Measurements from ENCODE around the gene GPSM3. TPM values are rescaled to one million over a fixed set of nuclear protein-coding genes. Genes with fewer than 3 reads are reported as not detected.
"Not testable (repeated sequence)": the region's sequence is repeated elsewhere in the genome, so short reads cannot be mapped to it uniquely, and the experiment has no call there.

Gene GPSM3
- total RNA-seq, 2 experiments from 2014 or later: 251 to 260 TPM

- peak overlapping the region; percentile 98 for H3K27ac Mint-ChIP-seq
These were observed 4.5 kb upstream of the GPSM3 start for GRCh38 chr6:32196682-32197616.

DNA sequence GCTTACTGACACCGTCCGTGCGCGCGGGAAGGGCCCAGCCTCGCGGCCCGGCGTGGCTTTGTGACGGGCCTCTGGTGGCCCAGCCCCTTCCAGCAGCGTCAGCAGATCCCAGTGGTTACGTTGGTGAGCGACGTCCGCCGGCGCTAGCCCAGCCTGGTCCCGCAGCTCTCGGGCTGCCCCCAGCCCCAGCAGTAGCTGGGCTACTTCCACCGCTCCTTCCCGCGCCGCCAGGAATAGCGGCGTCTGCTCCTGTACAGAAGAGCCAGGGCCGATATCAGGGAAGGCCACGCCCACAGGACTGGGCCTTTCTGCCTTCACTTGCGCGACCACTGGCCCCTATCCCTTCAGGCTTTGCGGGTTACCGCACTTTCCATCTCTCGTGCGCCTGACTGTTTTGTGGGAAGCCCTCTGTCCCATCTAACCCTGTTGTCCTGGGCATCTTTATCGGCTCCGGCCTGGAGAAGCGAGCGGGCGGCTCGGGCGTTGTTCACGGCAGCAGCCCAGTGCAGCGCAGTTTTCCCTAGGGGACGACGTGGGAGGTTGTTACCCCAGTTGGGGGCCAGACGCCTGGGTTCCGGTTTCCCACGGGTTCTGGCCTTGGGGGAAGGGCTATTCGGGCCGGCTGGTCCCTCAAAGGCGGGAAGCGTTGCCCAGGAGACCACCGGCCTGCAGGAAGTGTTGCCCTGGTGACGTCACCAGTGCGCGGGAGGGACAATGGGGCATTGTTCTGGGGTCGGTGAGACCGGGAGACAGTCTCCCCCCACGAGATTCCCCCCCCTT is 3.6 kb upstream of the GPSM3 start:
- Mint-ChIP-seq H3K27me3 (no peaks in the 10 kb centered on the region), H3K27ac (peak overlapping the region; percentile 98), H3K36me3 (peaks cover 9% of the 10 kb centered on the region), H3K4me1 (peaks cover 24% of the 10 kb centered on the region), H3K9me3 (no peaks in the 10 kb centered on the region), H3K4me3 (peak overlapping the region; percentile 96)
- POLR2A ChIA-PET: interaction anchor here (0.5 to 2.0 kb wide), 20 partner anchors 15 to 1075 kb away, joined by 3 to 20 read pairs (median 4); partner anchors contain the start of genes AGPAT1, ATF6B, EHMT2 and FKBPL
- peak; percentile 74 for DNase-seq
- no peak for ATAC-seq (ENCODE audit: low read depth)

More at GRCh38 chr6:32196682-32197616, 4.5 kb upstream of the GPSM3 start:
- POLR2A ChIA-PET: interaction anchor here (0.7 to 1.1 kb wide), 4 partner anchors 8 to 56 kb away, joined by 3 read pairs; no protein-coding TSS in a partner anchor
- ATAC-seq (ENCODE audit: low read depth): no peak
- no peak for DNase-seq
- H3K36me3 Mint-ChIP-seq: peaks cover under 1% of the 10 kb centered on the region
- no peaks in the 10 kb centered on the region for H3K9me3 Mint-ChIP-seq
- H3K4me3 Mint-ChIP-seq: peak overlapping the region; percentile 96
- peaks cover 24% of the 10 kb centered on the region for H3K4me1 Mint-ChIP-seq
- H3K27me3 Mint-ChIP-seq: no peaks in the 10 kb centered on the region

- H3K4me1 Mint-ChIP-seq: peaks cover 24% of the 10 kb centered on the region
- H3K27me3 Mint-ChIP-seq: no peaks in the 10 kb centered on the region
- H3K4me3 Mint-ChIP-seq: peak overlapping the region; percentile 96
- DNase-seq: peak; percentile 100
- POLR2A ChIA-PET: interaction anchor here (0.5 to 2.0 kb wide), 20 partner anchors 12 to 1076 kb away, joined by 3 to 20 read pairs (median 4); partner anchors contain the start of genes AGPAT1, ATF6B, EHMT2 and FKBPL
- H3K27ac Mint-ChIP-seq: peak overlapping the region; percentile 98
- no peaks in the 10 kb centered on the region for H3K9me3 Mint-ChIP-seq
- peak; percentile 90 for ATAC-seq (ENCODE audit: low read depth)
- H3K36me3 Mint-ChIP-seq: peaks cover 12% of the 10 kb centered on the region
These were observed 3.1 kb upstream of the GPSM3 start for GRCh38 chr6:32195652-32195901.

GRCh38 chr6:32194825-32195651 is 2.6 kb upstream of the GPSM3 start:
- peak overlapping the region; percentile 98 for H3K27ac Mint-ChIP-seq
- peak overlapping the region; percentile 96 for H3K4me3 Mint-ChIP-seq
- no peak for DNase-seq
- peaks cover 24% of the 10 kb centered on the region for H3K4me1 Mint-ChIP-seq
- H3K36me3 Mint-ChIP-seq: peaks cover 17% of the 10 kb centered on the region
- POLR2A ChIA-PET: interaction anchor here (0.5 to 2.0 kb wide), 20 partner anchors 13 to 1076 kb away, joined by 3 to 20 read pairs (median 4); partner anchors contain the start of genes AGPAT1, ATF6B, EHMT2 and FKBPL
- ATAC-seq (ENCODE audit: low read depth): no peak
- no peaks in the 10 kb centered on the region for H3K9me3 Mint-ChIP-seq
- no peaks in the 10 kb centered on the region for H3K27me3 Mint-ChIP-seq

DNA sequence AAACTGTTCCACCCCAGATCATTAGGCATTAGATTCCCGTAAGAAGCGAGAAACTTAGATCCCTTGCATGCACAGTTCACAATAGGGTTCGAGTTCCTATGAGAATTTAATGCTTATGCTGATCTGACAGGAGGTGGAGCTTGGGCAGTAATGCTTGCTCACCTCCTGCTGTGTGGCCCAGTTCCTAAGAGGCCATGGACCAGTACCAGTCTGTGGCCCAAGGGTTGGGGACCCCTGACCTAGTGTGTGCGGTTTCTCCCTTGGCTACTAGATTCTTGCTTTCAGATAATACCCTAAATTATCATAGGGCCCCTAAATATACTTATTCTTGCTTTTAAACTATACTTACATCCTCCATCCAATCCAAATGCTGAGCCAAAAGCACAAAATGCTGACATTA is 1.9 kb upstream of the GPSM3 start:
- no peak for ATAC-seq (ENCODE audit: low read depth)
- H3K4me1 Mint-ChIP-seq: peaks cover 24% of the 10 kb centered on the region
- H3K4me3 Mint-ChIP-seq: peak overlapping the region; percentile 96
- POLR2A ChIA-PET: interaction anchor here (2.0 kb wide), 1 partner anchor 21 kb away, joined by 6 read pairs; no protein-coding TSS in a partner anchor
- H3K27ac Mint-ChIP-seq: peak overlapping the region; percentile 98
- no peak for DNase-seq
- H3K9me3 Mint-ChIP-seq: no peaks in the 10 kb centered on the region
- H3K36me3 Mint-ChIP-seq: peaks cover 18% of the 10 kb centered on the region
- no peaks in the 10 kb centered on the region for H3K27me3 Mint-ChIP-seq

GRCh38 chr6:32193096-32193495 is 653 bp upstream of the GPSM3 start:
- peaks cover 35% of the 10 kb centered on the region for H3K4me1 Mint-ChIP-seq
- not testable (repeated sequence) for ATAC-seq (ENCODE audit: low read depth); H3K27me3 Mint-ChIP-seq; DNase-seq; H3K9me3 Mint-ChIP-seq
- H3K4me3 Mint-ChIP-seq: peak overlapping the region; percentile 94
- POLR2A ChIA-PET: interaction anchor here (0.6 to 5.7 kb wide), 9 partner anchors 12 to 1596 kb away, joined by 3 to 61 read pairs (median 6); partner anchors contain the start of genes AGPAT1, ATF6B, DXO and FKBPL
- peaks cover 28% of the 10 kb centered on the region for H3K36me3 Mint-ChIP-seq
- H3K27ac Mint-ChIP-seq: peak overlapping the region; percentile 98

DNA sequence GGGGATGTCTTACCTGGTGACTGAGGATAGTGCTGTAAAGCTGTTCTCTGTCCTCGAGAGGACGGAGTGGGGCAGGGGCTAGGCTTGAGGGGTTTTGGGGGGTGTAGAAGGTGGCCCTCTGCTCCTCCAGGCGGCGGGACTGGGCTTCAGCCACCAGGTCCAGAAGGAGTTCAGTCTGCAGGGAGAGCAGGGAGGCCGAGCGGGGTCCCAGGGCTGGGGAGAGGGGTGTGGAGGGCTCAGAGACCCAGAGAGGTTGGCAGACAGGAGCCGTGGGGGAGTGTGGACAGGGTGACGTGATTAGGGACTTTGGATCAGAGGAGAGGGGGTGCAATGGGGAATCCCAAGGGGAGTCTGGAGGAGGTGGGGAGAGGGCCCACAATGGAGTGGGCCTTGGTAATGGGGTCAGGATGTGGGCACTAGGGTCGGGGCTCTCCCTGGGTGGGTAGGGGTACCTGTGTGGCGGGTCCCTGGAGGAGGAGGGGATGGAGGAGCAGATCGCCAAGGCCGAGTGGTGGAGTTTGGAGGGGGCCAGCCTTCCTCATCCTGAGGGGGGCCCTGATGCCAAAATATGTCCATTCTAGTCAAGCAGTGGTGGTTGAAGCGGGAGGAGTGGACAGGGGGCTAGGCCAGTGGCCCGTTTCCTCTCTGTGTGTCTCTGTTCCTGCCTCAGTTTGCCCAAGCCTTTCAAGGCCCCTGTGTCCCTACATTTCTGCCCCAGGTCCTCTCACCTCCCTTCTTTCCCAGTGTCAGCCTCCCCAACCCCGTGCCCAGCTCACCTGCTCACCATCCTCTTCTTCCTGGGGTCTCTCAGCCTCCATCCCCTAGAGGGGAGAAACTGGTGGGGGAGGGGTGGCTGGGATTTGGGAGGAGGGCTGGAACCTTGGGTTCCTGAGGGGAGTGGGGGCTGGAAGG is 491 bp downstream of the GPSM3 start:
- Mint-ChIP-seq H3K27ac (peak overlapping the region; percentile 98), H3K4me3 (peak overlapping the region; percentile 94), H3K36me3 (peaks cover 36% of the 10 kb centered on the region), H3K9me3 (no peaks in the 10 kb centered on the region), H3K4me1 (peaks cover 41% of the 10 kb centered on the region), H3K27me3 (no peaks in the 10 kb centered on the region)
- DNase-seq (peak; percentile 52), ATAC-seq (ENCODE audit: low read depth) (no peak)
- POLR2A ChIA-PET: interaction anchor here (0.6 to 5.7 kb wide), 14 partner anchors 11 to 1384 kb away, joined by 3 to 61 read pairs (median 6); partner anchors contain the start of genes AGPAT1, ATF6B, DXO and FKBPL

- Mint-ChIP-seq H3K27ac (peak overlapping the region; percentile 98), H3K4me1 (peaks cover 45% of the 10 kb centered on the region), H3K36me3 (peaks cover 44% of the 10 kb centered on the region), H3K9me3 (no peaks in the 10 kb centered on the region), H3K27me3 (no peaks in the 10 kb centered on the region), H3K4me3 (peak overlapping the region; percentile 94)
- ATAC-seq (ENCODE audit: low read depth): no peak
- no peak for DNase-seq
- POLR2A ChIA-PET: interaction anchor here (0.7 to 5.7 kb wide), 9 partner anchors 10 to 62 kb away, joined by 3 to 61 read pairs (median 4); partner anchors contain the start of genes AGPAT1, ATF6B and FKBPL
These were observed 1.3 kb downstream of the GPSM3 start for GRCh38 chr6:32190911-32191677.

- DNase-seq: peak; percentile 74
- H3K27me3 Mint-ChIP-seq: no peaks in the 10 kb centered on the region
- peaks cover 50% of the 10 kb centered on the region for H3K36me3 Mint-ChIP-seq
- H3K4me3 Mint-ChIP-seq: peak within 1 kb of the TSS; percentile 98
- no peaks in the 10 kb centered on the region for H3K9me3 Mint-ChIP-seq
- ATAC-seq (ENCODE audit: low read depth): peak; percentile 62
- peaks cover 46% of the 10 kb centered on the region for H3K4me1 Mint-ChIP-seq
- POLR2A ChIA-PET: interaction anchor here (0.6 to 5.7 kb wide), 12 partner anchors 9 to 1206 kb away, joined by 3 to 61 read pairs (median 4); partner anchors contain the start of genes AGPAT1, ATF6B, FKBPL and RGL2
- H3K27ac Mint-ChIP-seq: peak within 1 kb of the TSS; percentile 98
These were observed 2.2 kb downstream of the GPSM3 start, which contains the start of gene PBX2 for GRCh38 chr6:32190054-32190851. PBX2 (minus strand) TSS chr6:32190202; CDS start chr6:32189915, 287 bp downstream.

DNA sequence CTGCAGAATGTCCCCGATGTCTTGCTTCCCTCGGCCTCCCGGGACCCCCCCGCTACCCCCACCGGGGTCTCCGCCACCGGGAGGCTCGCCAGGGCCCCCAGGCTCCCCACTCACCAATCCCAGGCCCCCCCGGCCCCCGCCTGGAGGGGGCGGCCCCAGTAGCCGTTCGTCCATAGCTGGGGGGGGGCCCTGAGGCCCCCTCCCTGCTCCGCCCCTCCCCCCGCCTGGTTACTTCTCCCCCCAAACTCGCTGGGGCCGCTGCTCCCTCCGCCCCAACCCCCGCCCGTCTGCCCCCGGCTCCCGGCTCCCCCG is 2.7 kb downstream of the GPSM3 start:
- POLR2A ChIA-PET: interaction anchor here (0.6 to 5.7 kb wide), 10 partner anchors 9 to 1206 kb away, joined by 3 to 61 read pairs (median 4); partner anchors contain the start of genes AGPAT1, ATF6B, FKBPL and RGL2
- Mint-ChIP-seq H3K27me3 (no peaks in the 10 kb centered on the region), H3K4me3 (peak overlapping the region; percentile 98), H3K27ac (peak overlapping the region; percentile 97), H3K4me1 (peaks cover 41% of the 10 kb centered on the region), H3K9me3 (no peaks in the 10 kb centered on the region), H3K36me3 (peaks cover 50% of the 10 kb centered on the region)
- ATAC-seq (ENCODE audit: low read depth) (no peak), DNase-seq (no peak)

Data from activated naive CD8-positive, alpha-beta T cell treated with anti-CD3 and anti-CD28 coated beads, Interleukin-2, amount 10 ng/mL, durations not matched to agents 7 days and 5 days (primary cell).